GM21381 (cell line): ENCODE data around the gene GALNT16.
"Not testable (repeated sequence)": the region's sequence is repeated elsewhere in the genome, so short reads cannot be mapped to it uniquely, and the experiment has no call there.

Source experiments
- ATAC-seq: cut with Tn5 transposase; IDR thresholded peaks from one replicate; pipeline ENCODE4 v1.9.1; 2021; ENCODE audit warnings: mild to moderate bottlenecking, moderate library complexity; ENCODE audit not compliant: unreplicated experiment

The GALNT16 gene

DNA sequence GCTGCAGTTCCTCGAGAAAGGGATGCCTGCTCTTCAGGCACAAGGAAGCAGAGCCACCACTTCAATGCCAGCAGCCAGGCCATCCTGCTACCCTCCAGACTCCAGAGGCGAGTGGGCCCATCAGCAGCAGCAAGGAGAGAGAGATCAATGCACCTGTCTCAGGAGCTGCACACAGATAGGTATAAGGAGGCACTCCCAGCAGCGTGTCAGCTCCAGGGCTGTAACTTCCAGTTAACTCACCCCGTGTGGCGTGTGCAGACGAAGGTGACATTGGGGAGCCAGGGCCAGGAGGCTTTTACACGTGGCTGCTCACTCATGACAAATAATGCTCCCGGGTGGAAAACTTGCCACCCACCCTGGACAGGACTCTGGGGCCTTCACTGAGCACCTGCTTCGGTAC lies 24.2 kb downstream of the GALNT16 start:
- ATAC-seq, result no peak

DNA sequence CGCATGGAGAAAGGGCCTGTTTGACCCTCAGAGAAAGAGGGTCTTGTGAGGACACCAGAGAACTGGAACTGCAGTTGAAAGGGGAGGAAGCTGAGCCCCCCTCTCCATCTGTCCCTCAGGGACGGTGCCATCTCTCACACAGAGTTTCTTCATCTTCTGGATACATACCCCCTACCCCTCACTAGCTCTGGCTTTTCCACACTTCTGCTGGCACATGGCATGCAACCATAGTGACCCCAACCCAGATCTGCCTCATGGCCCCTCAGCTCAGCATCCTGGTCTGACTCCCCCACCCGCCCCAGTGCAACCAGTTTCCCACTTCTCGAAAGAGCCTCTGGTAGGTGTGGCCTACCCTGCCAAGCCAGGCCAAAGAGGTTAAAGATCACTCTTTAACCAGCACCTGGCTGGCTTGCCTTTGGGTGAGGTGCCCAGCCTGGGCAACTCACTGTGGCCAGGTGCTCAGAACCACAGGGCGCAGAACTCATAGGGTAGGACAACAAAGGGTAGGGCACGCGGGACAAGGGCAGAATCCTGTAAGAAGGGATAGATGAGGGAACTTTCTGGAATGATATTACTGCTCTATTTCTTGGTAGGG lies 25.8 kb downstream of the GALNT16 start:
- no peak for ATAC-seq

DNA sequence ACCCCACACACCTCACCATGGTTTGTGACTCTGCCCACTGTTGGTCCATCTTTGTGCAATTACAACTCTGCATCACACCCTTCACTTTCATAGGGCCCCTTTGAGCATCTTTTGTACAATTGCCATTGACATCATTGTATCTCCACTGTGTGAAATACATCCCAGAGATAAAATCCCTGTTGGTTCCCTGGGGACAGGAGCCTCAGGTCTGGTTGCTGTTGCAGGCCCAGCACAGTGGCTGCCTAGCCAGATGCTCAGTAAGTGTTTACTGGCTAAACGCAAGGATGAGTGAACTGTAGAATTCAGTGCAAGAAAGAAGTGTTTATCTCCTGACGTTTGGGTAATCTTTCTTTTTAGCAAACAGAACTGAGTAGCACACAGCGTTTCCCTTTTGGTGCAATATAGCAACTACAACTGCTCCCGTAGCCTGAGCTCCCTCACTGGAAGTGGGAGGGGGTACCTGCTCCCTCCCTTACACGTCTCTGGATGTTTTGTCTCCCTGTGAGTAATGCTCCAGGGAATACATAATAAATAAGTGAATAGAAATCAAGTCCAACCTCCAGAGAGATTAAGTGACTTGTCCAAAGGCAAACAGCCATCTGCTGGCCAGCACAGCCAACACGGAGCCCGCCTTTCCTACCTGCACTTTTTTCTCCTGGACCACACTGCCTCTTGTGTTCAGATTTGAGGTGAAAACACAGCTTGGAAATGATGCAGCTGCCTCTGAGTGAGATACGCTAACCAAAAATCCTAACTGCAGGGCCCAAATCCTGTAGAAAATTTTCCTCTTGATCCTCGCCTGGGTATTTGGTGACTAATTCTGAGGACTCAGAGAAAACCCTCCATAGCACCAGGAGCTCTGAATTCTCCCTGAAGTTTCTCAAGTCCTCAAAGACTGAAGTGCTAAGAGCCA lies 27.4 kb downstream of the GALNT16 start:
- no peak for ATAC-seq

DNA sequence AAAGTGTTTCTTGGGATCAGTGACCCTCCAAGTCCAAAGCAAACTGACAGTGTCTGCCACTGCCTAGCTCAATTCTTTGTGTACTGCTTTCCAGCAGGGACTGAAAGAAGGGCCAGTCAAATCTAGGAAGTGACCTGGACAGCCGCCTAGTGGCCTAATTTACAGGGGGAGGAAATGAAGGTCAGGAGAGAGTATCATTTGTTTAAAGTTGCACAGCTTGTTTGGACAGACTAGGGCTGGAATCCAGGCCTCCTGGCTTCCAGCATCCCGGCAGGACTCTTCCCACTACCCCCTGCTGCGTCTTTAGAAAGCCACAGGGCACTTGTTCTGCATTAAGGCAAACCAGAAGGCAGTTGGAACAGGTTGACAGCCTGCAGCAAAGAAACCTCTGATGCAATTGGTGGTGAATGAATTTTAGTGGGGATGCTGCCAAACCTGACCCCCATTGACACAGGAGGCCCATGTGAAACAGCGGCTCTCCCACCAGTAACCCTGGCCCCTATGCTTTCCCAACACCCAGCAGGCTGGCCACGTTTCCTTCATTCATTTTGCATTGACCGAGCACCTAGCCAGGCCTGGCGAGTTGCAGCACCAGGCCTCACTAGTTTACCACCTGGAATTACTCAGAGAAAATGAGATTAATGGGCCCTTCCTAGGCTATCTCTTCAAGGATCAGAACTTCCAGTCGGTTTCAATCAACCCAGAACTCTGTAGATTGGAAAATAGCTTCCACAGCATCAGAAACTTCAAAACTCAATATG lies 28.2 kb downstream of the GALNT16 start:
- ATAC-seq, result no peak

DNA sequence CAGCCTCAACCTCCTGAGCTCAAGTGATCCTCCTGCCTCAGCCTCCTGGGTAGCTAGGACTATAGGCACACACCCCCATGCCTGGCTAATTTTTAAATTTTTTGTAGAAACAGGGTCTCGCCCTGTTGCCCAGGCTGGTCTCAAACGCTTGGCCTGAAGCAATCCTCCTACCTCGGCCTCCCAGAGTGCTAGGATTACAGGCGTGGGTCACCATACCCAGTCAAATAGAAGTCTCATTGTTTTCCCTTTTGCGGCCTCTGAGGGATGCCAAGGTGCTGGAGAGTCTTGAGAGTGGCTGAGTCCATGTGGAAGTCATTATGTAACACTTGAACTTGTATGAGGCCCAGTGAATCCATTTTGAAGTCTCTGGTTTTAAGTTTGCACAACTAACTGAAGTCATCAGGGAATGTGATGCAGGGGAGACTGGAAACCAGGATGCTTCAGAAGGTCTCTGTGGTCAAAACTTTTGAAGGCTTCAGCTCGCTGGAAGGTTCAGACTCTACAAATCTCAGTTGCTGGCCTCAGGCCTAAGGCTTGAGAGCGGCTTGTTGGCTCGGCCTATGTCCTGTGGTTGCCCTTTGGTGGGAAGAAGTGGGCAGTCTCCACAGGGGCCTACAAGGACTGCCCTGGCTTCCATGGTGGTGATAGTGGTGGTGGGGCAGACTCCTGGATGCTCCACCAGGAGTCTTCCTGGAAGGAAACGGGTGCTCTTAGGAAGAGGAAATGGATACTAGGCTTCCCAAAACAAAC lies 29.2 kb downstream of the GALNT16 start:
- no peak for ATAC-seq

DNA sequence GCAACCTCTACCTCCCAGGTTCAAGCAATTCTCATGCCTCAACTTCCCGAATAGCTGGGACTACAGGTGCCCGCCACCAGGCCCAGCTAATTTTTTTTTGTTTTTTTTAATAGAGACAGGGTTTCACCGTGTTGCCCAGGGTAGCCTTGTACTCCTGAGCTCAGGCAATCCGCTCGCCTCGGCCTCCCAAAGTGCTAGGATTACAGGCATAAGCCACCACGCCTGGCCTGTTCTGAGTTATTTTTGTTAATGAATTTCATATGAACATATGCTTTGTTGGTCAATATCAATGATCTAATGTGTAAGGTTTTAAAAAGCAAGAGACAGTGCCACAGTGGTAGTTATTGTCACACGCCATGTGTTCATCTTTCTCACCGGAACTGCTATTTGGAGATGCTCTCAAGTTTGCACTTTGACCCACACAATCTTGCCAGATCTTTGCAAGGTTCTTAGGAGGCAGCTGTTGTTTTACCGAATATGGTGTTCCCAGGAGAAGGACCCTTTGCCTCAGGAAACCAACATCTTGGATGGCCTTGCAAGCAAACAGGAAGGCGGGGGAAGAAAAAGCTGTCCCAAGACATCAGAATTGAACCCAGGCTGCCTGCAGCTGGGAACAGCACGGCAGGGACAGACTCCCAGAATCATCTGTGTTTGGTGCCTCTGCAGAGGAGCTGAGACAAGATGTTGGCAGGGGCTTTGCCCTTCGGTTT lies 30.0 kb downstream of the GALNT16 start:
- ATAC-seq, result no peak

DNA sequence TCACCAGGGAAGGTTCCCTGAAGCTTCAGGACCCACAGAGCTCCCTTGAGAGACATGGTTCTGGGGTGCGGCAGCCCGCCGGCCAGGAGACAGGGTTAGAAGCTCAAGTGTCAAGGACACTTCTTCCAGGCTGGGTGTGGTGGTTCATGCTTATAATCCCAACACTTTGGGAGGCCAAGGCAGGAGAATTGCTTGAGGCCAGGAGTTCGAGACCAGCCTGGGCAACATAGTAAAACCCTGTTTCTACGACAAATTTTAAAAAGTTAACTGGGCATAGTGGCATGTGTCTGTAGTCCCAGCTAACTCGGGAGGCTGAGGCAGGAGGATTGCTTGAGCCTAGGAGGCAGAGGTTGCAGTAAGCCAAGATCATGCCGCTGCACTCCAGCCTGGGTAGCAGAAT lies 30.9 kb downstream of the GALNT16 start:
- ATAC-seq, result not testable (repeated sequence)

DNA sequence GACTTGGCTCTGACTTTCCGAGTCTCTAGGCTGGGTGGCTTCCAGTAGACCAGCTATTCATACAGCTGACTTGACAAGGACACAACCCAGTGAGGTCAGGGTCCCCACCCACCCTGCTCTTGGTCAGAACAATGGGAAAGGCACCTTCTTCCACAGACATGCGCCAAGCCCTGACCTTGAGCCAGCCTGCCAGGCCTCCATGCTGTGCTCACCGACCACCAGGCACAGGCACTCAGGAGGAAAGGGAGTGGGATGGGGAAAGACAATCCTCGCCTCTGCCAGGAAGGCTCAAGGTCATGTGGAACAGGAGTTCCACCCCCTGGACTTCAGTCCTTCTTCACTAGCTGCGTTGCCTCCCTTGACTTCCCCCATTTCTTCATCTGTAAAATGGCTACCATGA lies 31.4 kb downstream of the GALNT16 start:
- ATAC-seq, result no peak

DNA sequence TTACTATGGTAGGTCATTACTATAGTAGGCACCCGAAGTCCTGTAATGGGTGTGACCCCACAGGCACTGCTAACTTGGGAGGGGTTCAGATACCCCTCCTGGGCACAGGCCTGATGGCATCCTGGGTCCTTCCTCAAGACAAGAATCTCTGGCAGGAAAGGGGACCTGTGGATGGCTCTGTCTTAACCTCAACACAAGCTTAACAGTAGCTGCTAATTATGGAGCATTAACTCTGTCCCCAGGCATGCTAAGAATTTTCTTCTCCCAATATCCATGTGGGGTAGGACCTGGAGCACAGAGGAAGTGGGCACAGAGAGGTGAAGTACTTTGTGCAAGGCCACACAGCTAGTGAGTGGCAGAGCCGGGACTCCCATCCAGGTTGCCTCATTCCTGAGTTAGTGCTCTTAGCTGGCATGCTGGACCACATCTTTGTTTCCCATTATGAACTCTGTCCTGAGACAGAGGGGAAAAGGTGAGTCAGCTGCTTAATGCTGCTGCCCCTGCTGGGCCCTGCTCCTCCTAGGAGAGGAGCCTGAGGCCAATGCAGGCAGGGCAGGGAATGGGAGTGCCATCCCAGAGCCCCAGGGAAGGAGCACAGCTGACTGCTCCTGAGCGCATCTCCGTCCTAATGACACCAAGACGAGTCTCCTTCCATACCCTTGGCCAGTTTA lies 32.1 kb downstream of the GALNT16 start:
- no peak for ATAC-seq

DNA sequence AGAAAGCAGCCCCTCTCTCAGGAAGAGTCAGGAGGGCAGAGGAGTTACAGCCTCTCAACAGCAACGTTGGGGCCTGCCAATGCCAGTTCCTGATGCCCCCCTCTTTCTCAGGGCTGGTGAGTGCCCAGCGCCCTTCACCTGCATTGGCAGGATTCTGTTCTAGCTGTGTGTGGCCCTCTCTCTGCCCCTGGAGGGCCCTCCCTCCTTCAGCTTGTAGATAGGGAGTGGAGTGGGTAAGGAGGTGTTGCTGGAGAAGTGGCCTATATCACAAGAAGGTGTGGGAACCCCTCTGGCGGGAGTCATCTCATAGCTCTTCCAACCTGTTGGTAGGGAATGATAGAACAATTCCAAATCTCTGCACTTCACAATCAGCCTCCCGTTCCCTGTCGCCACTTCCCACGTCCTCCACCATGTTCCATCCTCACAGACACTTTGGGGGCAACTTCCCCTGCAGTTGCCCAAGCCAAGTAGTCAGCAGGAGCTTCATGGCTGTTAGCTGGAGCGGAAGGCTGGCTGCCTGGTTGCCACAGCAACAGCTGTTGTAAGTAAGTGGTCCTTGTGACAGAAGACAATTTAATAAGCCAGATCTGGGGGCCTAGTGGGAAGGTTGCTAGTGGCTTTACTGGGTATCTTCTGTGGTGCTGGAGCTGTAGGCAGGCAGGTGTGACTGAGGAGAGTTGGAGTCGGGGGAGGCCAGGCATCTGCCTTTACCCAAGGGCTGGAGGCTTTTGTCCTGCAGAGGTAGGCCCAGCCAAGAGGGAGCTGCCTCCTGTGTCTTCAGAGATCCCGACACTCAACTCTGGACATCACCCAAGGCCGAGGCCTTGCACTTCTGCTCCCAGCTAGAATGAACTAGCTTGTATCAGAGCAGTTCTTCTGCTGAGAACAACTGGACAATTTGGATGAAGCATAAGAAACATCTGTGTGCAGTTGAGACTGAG lies 38.4 kb downstream of the GALNT16 start:
- ATAC-seq, result no peak

DNA sequence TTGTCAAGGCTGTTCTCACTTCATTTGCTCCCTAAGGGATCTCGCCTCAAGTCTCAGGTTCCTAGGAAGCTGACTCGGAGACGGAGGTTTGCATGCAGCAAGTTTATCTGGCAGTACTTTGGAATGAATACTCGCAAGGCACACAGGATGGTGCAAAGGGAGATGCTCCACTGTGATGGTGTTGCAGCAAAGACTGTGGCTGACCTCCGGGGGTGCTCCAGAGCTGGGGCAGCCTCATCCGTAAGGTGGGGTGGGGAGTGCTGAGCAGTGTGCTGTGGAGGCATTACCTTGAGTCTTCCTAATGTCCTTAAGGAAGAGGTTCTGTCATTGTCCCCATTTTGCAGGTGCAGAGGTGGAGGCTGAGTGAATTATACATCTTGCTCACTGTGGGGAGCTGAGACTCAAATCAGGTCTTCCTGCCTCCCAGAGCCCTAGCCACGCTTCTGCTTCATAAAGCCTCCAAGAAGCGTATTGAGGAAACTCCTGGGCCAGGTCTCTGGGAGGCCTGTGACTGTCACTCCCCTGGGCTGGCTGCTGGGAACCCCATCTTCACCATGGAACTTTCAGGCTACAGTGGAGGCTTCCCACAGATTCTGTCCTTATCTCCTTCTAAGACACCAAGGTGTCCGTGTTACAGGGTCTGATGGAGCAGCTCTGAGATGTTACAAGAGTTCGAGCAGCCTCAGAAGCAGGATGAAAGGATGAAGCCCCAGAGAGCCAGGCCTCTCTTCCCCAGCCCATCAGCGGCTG lies 39.5 kb downstream of the GALNT16 start:
- ATAC-seq, result no peak

DNA sequence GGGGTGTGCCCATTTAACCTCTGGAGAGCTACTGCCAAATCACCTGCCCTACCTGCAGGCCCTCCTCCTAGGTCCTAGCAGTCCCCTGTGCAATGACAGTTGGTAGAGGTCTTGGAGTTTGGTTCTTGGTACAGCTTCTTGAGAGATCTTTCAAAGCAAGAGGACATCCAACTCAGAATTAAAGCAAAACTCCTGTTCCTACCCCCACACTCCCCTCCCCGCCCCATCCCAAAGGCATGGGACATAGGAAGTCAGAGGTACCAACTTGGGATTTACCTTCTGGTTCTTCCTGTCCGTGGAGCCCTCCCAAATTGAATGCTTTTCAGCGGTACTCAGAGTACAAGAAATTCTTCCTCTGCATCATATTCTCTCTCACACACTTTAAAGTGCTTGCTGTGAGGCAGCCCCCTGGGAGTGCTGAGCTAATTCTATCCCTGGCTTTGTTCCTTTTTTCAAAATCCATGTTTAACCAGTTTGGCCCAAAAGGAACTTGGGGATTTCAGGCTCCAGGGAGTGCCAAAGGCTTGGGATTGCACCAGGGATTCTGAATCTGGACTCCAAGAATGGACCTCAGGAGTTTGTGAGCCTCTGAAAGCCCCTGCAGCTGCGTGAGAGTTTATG lies 40.8 kb downstream of the GALNT16 start:
- no peak for ATAC-seq

DNA sequence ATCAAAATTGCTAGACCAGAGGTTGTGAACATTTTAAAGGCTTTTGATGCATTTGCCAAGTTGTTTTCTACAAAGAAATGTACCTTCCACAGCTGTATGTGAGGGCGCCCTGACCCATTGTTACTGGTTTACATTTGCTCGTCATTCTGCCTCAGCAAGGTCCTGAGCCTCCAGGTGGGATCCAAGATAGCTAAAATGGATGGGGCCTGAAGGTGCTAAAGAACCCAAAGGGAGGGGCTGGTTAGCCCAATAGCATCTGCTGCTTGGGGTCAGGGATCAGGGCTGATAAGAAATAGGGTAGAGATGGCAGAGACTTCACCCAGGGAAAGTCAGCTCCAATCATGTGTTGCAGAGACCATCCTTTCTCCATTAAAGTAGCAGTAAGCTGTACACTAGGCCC lies 43.1 kb downstream of the GALNT16 start:
- ATAC-seq, result no peak

DNA sequence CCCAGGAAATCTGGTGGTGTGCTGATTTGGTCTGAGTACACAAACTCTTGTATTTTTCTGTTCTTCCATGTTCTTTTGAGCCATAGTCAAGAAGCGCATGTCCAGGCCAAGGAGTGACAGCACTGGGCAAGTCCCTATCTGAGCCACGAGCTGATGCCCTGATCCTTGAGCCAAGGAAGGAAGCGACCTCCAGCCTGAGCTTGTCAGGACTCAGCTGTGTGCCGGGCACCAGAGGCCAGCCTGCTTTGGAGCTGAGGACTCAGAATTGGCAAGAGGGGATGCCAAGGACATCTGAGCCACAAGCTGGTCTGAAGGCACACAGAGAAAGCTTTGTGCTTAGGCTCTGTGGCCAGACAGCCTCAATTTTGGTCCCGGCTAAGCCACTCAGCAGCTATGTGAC lies 52.6 kb downstream of the GALNT16 start:
- ATAC-seq, result no peak

DNA sequence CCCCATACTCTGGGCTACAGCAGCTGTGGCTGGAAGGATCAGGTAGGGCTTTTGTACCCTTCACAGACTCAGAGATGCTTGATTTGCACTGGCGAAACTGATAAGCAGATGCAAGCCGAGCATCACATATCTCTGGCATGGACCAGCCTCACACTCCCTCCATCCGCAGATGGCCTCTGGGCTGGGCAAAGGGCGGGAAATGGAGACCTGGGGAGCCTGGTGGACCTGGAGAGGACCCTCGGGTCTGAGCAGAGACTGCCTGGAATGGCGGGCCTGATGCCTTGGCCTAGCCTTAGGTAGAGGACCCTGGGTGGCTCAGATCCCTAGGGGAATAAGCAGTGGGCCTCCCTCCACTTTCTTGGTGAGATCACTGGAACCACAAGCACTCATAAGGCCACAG lies 53.2 kb downstream of the GALNT16 start:
- ATAC-seq, result no peak

DNA sequence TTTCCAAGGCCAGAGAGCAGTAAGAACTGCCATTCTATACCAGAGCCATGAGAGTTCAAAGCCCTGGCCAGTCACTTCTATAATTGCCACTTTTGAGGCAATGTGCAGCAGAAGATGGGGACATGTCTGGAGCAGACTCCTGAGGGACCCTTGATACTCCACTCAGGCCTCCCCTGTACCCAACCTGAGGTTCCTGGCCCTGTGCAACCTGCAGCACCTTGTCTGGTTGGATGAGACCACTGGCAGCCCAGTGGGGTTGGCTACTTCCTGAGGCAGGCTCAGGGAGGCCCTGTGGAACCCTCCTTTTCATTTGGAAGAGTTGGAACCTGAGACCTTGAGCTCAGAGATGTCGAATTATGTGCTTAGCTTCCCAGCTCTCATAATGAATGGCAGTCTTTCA lies 54.4 kb downstream of the GALNT16 start:
- no peak for ATAC-seq

DNA sequence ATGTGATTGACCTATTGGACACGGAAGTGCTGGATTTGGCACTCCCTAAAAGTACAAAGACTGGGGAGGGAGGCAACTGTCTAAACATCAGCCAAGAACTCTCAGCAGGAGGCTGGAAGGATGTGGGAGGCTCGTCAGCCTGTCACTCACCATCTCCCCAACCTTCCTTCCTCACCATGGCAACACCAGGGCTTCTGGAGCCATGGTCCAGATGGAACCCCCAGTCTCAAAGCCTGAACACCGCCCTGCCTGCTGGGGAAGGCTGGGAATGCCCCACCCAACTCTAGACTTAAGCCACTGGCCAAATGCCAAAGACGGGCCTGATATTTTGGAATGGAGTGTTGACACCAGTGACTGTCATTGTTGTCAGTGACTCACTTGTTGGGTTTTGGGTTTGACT lies 55.3 kb downstream of the GALNT16 start:
- ATAC-seq, result no peak
